GM21528 (cell line): ENCODE data around the gene ST8SIA6.
"Not testable (repeated sequence)": the region's sequence is repeated elsewhere in the genome, so short reads cannot be mapped to it uniquely, and the experiment has no call there.

ENCODE experiments used
- ATAC-seq: cut with Tn5 transposase; IDR thresholded peaks from one replicate; pipeline ENCODE4 v1.9.1; 2021; ENCODE audit warnings: mild to moderate bottlenecking, moderate library complexity; ENCODE audit not compliant: unreplicated experiment, low FRiP score

ST8SIA6 gene, protein sequence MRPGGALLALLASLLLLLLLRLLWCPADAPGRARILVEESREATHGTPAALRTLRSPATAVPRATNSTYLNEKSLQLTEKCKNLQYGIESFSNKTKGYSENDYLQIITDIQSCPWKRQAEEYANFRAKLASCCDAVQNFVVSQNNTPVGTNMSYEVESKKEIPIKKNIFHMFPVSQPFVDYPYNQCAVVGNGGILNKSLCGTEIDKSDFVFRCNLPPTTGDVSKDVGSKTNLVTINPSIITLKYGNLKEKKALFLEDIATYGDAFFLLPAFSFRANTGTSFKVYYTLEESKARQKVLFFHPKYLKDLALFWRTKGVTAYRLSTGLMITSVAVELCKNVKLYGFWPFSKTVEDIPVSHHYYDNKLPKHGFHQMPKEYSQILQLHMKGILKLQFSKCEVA

DNA sequence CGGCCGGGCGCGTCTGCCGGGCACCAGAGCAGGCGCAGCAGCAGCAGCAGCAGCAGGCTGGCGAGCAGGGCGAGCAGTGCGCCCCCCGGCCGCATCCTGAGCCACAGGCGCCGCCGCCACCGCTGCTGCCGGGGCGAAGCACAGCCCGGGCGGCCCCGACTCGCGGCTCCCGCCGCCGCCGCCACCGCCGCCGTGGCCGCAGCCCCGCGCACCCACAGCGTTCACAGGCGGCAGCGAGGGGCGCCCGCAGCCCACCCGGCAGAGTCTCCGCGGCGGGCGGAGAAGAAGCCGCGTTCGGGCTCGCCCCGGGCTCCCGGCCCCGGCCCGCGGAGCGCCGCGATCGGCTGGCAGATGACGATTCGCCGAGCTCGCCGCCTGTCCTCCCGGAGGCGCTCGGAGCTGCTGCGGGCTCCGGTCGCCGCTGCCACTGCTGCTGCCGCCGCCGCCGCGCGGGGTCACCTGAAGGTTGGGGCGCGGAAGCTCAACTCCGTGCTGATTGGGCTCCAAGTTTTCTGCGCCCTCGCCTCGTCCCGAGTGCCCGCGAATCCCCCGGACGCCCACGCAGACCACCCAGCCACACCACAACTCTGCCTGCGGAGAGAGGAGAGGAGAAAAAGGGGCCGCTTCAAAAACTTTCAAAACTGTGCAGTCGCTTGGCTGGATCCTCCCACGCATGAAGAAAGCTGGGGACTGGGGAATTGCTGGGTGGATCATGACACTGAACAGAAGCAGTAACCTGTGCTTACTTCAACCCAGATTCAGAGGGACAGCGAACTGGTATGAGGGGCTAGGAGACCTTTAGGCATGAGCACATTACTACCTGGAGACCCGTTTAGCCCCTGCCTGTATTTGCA lies at the start of gene ST8SIA6:
ST8SIA6 (minus strand) TSS at position 435 of the 854 bp plus-strand sequence; CDS start at position 95, 340 bp downstream.
- ATAC-seq = no peak

DNA sequence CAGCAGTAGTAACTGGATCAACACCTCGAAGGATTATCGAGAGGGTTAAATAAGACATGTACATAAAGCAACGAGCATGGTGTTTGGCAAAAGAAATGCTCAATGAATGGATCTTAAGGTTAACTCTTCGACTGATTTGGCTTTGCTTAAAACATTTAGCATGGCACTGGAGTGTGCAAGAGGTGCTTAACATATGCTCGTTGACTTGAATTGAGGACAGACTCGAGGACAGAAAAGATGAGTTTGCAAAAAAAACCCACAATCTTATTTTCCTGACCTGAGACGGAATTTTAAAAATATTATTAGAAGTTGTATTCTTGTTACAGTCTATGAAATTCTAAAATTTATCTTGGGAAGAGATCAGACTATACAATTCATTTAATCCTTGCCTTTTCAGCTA lies 49.4 kb upstream of the ST8SIA6 start:
- no peak for ATAC-seq

DNA sequence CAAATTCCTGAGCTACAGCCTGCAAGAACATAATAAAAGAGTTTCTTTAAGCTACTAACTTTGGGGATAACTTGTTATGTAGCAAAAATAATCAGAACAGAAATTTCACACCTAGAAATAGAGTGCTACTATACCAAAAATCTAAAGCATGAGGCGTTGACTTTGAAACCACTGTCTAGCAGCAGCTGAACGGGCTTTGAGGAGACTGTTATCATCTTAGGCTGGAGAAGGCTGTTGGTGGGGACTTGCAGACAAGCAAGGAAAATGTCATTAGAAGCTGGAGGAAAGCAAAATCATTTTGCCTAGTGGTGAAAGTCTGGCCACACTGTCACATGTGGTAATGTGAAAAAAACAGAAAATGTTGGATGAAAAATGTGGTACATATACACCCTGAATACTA lies 48.4 kb upstream of the ST8SIA6 start:
- no peak for ATAC-seq

- ATAC-seq = not testable (repeated sequence)
These were observed 44.6 kb upstream of the ST8SIA6 start for GRCh38 chr10:17499014-17499413.

GRCh38 chr10:17497446-17498030 lies 43.1 kb upstream of the ST8SIA6 start:
- ATAC-seq = no peak

DNA sequence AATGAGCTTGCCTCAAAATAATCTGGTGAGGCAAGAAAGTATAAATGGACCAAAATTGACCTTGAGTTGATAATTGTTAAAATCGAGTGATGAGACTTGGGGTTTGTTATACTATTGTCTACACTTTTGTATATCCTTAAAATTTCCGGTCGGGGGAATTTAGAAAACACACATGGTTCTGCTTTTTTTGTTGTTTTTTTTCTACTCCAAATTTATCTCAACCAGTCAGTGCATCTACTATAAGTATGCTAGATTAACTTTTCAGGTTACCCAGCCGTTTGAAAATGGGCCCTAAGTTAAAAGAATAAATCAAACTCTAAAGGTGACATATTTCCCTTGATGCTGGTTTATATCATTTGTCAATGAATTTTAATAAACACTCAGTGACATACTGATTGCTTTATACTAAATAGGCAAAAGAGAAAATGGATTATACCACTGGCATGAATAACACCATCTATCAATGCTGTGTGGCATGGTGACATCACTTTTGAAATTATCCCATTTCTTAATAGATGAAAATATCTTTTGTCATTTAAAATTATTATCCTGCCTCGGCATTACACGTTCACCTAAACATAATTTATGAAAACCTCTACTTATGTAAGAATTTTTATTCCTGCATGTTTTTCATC lies 40.3 kb upstream of the ST8SIA6 start:
- no peak for ATAC-seq

GRCh38 chr10:17488848-17489247 lies 34.5 kb upstream of the ST8SIA6 start:
- ATAC-seq = no peak

GRCh38 chr10:17483079-17483478 lies 28.7 kb upstream of the ST8SIA6 start:
- no peak for ATAC-seq

DNA sequence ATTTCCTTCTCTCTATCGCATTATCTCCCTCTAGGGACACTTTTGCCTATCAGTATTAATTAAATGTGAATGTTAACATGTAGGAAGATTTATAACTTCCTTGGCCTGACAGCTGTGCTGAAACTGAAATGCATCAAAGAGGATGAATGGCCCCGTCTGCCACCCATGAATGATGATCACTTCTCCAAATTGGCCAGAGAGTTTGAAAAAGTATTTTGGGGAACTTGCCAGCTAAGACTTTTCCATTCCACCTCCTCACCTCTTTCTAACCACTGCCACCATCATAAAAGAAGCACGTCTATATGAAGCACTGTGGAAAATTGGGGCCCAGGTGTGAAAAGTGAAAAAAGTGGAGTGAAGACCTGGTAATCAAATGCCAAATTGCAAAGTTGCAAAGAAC lies 25.4 kb upstream of the ST8SIA6 start:
- no peak for ATAC-seq

- no peak for ATAC-seq
These were observed 24.7 kb upstream of the ST8SIA6 start for GRCh38 chr10:17479015-17479615.

GRCh38 chr10:17476073-17476472 lies 21.7 kb upstream of the ST8SIA6 start:
- peak; percentile 63 for ATAC-seq

DNA sequence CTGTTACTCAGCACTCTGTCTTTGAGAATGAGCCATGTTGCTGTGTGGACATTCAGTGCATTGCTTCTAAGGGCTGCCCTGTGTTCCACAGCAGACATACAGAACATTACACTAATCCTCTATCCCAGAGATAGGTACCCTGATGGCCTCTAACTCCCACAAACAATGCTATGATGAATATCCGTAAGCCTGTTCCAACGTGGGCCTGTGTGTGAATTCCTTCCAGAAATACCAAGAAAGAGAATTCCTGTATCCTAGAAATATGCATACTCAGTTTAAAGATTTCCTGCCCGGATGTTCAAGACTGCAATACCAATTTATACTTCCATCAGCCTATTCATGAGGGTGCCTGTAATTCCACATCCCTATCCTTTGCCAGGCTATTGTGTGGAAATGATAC lies 21.3 kb upstream of the ST8SIA6 start:
- no peak for ATAC-seq

- no peak for ATAC-seq
These were observed 20.4 kb upstream of the ST8SIA6 start for GRCh38 chr10:17474595-17475323.

- ATAC-seq = no peak
These were observed 19.0 kb upstream of the ST8SIA6 start for GRCh38 chr10:17473228-17473950.

DNA sequence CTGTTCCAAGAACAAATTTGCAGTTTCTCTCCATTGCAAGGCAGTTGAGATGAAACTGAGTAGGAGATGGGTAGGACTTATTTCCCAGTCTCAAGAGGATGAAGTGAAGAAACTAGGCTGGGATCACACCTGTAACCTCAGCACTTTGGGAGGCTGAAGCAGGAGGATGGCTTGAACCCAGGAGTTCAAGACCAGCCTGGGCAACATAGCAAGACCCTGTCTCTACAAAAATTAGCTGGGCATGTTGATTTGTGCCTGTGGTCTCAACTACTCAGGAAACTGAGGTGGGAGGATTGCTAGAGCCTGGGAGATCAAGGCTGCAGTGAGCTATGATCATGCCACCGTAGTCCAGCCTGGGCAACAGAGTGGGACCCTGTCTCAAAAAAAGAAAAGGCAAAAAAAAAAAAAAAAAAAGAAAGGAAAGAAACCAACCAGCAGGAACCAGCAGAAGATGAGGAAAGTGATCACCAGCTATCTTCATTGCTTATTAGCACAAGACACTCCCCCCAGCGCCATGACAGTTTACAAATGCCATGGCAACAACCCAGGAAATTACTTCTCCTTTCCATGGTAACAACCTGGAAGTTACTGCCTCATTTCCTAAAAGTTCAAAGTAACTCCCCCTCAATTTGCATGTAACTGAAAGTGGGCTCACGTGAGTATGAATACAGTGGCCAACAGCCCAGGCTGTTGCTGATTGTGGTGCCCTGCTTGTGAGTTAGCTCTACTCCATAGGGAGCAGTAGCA lies 18.3 kb upstream of the ST8SIA6 start:
- ATAC-seq = no peak

- ATAC-seq = no peak
These were observed 15.9 kb upstream of the ST8SIA6 start for GRCh38 chr10:17470246-17470645.

DNA sequence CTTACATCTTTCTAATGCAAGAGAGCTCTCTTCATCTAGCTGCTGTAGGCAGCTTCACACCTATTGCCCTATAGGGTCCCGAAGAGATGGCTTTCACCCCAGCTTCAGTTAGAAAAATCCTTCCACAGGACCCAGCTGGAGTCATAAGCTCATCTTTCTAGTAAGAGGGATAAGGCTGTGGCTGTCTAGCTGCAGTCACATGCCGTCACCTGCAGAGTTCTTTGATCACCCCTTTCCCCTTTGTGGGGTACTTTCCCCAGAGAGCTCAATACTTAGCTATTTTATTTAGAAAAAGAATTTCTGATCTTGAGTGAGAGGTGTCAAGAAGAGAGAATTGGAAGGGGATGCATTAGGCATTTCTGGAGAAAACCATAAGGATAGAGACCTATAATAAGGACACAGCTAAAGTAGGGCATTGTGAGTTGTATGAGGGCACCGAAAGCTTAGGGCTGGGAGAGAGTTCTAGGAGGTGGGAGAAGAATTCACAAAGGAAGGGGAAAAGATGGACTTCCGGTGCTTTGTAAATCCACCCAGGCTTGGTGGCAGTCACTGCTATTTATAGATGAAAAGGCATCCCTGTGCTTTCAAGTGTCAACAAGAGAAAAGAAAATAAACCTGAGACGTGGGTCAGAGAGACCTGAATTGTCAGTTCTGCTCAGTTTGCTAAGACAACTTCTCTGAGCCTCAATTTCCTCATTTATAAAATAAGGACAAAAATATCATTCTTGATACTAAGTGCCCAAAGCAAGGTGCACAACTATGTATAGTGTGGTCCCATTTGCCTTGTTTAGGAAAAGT lies 11.1 kb upstream of the ST8SIA6 start:
- ATAC-seq = no peak

GRCh38 chr10:17464545-17464944 lies 10.2 kb upstream of the ST8SIA6 start:
- ATAC-seq = no peak
